Stimulated activated CD4-positive, alpha-beta T cell treated with anti-CD3 and anti-CD28 coated beads, Interleukin-1b, Interleukin-23, amount 100 ng/mL, for 24 hours (primary cell): Measurements from ENCODE around the gene RITA1.

Experiments
- DNase-seq, 4 experiments: peaks; one replicate each; pipeline ENCODE4 v3.0.0-alpha.2; 2020; ENCODE audit warnings: low read depth in 4 of 4, low spot score in 1 of 4

Gene RITA1

DNA sequence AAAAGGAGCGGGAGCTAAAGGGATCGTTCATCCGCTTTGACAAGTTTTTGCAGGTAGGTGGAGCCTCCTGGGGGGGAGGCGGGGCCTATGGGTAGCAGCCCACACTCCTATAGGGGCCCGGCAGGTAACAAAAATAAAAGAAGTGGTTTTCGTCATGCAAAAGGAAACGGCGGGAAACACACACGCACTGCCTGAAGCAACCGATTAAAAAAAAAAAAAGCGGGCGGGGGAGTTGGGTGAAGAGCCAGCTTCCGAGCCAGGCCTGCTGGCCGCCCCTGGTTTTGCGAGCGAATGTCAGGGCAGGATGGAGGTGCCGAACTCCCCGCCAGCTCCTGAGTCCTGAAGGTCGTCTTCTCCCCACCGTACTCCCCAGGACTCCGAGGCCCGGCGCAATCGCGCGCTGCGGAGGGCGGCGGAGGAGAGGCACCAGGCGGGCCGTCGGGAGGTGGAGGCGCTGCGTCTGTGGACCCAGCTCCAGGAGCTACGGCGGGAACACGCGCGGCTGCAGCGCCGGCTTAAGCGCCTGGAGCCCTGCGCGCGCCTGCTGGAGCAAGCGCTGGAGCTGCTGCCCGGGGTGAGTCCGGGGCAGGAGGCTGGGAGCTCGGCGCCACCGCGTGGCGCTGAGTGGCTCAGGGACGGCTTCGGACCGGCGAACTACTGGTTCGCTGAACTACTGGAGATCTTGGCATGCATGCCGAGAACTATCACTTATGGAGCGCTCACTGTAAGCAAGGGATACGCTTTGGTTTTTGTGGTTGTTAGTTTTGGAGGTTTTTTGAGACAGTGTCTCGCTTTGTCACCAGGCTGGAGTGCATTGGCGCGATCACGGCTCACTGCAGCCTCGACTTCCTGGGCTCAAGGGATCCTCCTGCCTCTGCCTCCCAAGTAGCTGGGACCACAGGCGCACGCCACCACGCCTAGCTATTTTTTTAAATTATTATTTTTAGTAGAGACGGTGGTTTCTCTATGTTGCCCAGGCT lies 32.4 kb upstream of the RITA1 start:
- peak in 2 of 4 experiments; percentile 33 to 49 for DNase-seq

DNA sequence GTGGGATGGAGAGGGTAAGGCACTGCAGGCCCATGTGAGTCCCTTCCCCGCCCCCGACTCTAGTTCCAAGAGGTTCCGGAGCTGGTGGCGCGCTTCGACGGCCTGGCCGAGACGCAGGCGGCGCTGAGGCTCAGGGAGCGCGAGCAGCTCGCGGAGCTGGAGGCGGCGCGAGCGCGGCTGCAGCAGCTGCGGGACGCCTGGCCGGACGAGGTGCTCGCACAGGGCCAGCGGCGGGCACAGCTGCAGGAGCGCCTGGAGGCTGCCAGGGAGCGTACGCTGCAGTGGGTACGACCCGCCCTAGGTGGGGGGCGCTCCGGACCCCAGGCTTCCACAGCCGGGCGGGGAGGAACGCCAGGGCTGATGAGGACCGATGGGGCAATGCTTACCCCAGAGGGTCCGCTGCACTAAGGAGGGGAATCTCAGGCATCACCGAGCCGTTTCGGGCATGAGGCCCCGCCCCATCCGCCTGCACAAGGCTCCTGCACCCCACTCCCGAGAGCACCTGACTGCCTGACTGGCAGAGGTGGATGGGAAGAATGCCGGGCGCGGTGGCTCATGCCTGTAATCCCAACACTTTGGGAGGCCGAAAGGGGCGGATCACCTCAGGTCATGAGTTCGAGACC lies 31.1 kb upstream of the RITA1 start:
- peak in 1 of 4 experiments; percentile 14 for DNase-seq

DNA sequence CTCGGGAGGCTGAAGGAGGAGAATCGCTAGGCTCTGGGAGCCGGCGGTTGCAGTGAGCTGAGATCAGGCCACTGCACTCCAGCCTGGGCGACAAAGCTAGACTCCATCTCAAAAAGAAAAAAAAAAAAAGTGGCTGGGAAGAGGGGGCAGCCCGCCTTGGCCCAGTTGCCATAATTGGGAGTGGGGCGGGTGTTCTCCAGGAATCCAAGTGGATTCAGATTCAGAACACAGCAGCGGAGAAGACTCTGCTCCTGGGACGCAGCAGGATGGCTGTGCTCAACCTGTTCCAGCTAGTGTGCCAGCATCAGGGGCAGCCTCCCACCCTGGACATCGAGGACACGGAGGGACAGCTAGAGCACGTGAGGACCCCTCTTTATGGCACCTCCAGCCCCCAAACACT lies 30.5 kb upstream of the RITA1 start:
- DNase-seq: no peak

DNA sequence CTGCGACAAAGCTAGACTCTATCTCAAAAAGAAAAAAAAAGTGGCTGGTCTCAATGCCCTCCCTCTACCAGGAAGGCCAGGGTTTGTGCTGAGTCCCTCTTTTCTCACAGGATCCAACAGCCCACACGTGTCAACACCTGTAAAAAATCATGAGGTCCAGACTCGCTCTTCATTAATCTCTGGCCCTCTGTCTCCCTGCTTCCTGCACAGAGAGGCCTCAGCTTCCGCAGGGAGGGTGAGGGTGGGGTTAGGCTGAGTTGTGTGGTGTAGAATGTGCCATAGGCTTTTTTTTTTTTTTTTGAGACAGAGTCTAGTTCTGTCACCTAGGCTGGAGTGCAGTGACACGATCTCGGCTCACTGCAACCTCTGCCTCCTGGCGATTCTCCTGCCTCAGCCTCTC lies 29.9 kb upstream of the RITA1 start:
- no peak for DNase-seq

DNA sequence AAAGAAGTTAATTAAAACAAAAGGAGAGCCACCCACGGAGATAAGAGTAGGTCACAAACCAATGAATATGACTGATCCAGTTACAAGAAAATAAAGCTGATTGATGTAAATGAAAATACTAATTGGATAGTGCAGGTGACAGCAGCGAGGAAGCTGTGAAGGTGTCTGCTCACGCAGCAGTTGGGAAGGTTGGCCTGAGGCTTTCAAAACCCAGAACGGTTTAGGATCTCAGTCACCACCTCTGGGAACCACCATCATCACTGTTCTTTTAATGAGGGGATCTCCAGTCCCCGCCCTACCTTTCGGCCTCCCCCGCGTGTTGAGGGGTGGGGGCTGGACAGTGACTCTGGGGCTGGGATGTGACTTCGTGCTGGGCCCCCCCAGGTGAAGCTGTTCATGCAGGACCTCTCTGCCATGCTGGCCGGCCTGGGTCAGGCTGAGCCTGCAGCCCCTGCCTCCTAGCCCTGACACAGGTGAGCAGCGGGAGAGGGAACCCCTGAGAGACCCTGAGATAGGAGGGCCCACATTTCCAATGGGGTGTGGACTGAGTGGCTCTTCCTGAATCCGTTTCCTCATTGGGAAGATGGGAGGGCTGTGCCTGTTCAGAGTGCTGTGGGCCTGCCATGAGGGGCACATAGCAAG lies 28.2 kb upstream of the RITA1 start:
- DNase-seq: no peak

DNA sequence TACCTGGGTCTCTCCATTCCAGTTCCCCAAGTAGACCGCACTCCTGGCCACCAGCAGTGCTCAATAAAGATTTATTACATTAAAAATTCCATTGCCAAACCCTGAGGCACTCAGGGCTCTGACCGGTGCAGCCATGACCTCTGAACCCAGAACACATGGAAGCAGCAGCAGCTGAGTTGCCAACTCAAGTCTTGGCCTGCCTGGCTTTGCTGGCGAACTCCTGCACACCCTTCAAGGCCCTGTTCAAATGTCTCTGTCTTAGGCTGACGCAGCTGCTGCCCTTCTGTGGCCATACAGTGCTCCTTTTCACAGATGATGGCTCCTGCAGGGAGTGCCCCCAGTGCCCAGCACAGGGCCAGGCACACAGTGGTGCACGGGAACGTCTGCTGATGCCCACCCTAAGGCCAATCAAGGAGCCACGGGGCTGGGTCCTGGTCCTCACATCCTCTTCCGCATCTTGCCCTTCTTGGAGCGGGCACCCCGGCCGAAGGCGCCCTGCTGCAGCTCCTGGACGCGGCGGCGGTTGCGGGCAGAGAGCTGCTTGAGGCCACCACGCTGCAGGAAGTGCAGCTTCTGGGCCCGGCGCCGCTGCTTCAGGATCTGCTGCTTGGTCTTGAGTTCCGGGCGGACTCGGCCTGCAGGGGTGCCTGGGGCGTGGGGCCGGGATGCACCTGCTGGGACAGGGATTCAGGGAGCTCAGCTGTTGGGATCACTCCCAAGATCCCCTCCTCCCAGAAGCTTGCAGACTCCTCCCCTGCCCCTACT lies 26.9 kb upstream of the RITA1 start:
- DNase-seq: no peak

DNA sequence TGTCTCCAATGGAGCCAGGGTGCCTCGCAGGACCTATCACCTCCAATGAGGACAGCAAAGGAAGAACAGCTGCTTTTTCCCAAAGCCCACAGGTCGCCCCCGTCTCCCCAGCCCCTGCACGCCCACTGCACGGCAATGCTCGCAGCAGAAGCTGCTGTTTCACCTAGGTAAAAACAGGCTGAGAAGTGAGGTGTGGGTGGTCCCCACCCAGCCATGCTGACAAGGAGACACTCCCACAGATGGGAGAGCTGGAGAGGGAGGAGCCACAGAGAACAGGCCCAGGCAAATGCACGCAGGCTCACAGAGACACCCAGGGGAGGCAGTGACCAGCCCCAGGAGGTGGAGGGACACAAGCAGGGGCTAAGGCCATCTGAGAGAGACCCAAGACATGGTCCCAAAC lies 25.6 kb upstream of the RITA1 start:
- no peak for DNase-seq

DNA sequence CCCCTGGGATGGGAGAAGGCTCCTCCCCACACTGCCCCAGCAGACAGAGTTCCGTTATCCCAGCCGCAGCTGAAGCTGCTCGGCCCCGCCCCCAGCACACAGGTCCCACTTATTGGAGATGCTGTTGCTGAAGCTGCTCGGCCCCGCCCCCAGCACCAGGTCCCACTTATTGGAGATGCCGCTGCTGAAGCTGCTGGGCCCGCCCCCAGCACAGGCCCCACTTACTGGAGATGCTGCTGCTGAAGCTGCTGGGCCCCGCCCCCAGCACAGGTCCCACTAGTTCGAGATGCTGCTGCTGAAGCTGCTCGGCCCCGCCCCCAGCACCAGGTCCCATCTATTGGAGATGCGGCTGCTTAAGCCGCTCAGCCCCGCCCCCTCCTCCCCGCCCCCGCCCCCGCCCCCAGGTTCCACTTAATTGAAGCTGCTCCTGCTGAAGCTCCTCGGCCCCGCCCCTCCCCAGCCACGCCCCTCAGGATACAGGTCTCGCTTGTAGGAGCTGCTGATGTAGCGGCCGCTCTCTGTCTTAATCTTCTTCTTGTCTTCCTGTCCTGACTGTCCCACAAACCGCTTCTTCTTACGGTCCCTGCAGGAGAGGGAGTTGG lies 24.0 kb upstream of the RITA1 start:
- DNase-seq: peak in 1 of 4 experiments; percentile 25

DNA sequence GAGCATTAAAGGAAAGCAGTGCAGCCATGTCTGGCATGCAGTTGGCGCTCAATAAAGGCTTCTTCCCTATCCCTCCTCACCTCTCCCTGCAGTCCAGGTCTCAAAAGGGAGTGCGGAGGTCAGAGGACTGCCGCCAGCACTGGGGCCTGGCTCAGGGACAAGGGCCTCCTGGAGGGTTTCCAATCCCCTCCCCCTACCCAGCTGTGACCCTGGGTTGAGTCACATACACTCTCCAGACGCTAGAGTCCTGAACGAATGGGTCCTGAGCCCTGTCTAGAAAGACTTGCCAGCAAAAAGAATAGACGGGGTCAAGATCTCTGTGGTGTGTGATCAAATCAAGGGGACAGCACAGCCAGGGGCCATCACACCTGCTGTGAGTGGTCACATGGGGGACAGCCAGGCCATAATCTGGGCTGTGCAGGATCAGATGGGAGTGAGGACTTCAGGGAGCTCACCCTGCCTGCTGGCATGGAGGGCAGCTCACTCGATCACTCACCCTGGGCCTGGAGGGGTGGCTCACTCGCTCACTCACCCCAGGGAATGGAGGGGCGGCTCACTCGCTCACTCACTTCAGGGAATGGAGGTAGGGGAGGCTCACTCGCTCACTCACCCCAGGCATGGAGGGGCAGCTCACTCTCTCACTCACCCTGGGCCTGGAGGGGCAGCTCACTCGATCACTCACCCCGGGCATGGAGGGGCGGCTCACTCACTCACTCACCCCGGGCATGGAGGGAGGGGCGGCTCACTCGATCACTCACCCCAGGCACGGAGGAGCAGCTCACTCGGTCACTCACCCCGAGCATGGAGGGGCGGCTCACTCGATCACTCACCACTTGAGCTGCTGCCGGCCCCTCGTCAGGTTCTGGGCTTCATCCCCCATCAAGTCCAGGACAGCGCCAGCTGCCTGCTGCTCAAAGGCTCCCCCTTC lies 23.2 kb upstream of the RITA1 start:
- no peak for DNase-seq

DNA sequence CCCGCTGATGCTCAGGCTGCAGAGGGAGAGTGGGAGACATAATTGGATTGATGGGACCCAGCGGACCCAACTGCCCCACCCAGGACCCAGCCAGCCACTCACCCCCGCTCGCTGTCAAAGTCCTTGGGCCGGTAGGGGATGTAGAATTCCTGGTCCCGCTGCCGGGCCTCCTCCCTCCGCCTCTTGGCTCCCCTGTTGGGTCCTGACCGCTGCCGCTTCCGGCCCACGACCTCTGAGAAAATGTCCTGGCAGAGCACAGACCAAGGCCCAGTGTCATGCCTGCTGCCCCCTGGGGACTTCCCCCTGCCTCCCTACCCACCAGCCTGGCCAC lies 22.5 kb upstream of the RITA1 start:
- DNase-seq: no peak

DNA sequence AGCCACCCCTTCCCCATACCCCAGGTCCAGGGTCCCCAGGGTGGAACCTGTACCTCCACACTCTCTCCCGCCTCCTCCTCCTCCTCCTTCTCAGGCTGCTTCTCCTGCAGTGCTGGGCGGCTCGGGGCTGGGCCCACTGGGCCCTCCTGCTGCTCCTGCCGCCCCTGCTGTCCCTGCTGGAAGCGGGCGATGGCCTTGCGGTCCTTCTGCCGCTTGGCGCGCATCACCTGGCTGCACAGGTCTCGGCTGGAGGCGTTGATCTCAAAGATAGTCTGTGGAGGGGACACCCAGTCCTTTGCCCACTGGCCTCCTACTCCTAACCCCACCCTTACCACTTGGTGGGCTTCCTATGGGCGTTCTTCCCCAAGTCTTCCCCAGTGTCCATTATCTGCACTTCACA lies 21.5 kb upstream of the RITA1 start:
- DNase-seq: no peak

DNA sequence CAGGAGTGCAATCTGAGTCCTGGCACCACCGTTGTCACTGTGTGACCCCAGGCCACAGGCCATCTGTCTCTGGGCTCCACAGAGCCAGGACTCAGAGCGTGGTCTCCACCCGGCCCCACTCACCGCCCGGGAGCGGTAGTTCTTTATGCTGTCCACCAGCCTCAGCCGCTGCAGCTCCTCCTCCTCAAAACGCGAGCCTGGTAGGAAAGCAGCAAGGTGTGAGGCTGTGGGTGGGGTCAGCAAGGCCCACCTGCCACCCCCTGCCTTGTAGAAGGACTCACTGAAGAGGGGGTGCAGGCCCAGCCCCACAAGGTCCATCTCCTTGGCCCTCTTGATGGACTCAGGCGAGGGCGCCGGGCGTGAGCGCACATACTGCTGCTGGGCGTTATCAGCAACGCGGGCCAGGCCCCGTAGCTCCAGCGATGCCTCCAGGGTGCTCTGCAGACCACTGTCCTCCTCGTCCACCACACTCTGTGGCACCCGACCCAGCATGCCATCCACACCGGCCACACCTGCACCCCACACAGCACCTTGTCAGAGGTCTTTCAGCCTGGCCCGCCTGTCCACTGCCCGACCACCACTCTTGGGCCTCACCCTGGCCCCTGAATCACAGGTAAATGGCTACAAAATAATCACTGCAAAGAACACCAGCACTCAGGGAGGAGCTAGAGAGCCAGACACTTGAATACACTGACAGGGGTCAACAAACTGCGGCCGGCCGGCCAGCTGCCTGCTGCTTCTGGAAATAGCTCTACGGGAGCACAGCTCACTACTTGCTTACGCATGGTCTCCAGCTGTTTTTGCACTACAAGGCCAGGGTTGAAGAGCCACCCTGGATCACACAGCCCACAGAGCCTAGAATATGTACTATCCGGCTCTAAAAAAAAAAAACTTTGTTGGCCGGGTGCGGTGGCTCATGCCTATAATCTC lies 19.7 kb upstream of the RITA1 start:
- DNase-seq: no peak

DNA sequence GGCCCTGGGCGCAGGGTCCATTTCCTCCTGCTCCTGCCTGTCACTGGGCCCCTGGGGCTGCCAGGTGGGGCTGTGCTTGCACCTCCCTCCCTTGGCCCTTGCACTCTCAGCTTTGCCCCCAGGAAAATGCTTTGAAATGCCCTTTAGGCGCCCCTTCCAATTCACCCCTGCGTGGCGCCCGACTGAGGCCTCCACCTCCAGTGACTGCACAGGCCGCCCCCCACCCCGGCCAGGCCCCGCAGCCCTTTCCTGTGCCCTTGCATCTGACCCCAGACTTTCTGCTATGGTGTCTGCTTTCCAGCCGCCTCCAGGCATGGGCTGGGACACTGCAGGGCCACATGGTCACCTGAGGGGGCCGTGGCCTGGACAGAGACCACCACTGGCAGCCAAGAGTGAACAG lies 17.7 kb upstream of the RITA1 start:
- no peak for DNase-seq

DNA sequence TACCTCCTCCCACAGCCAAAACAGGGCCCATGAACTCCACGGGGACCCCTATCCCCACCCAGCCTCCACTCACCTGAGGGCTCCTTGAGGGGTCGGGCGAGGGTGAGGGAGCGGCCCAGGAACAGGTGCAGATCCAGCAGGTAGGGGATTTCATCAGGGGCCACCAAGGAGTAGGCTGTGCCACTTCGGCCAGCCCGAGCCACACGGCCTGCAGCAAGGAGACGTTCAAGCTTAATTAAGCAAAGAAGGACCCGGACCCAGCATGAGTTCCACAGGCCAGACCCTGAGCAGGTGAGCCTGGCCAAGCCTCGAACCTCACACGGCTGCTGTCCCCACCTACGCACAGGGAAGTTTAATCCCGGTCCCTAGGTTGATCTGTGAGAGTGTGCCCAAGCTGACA lies 15.8 kb upstream of the RITA1 start:
- DNase-seq: no peak

DNA sequence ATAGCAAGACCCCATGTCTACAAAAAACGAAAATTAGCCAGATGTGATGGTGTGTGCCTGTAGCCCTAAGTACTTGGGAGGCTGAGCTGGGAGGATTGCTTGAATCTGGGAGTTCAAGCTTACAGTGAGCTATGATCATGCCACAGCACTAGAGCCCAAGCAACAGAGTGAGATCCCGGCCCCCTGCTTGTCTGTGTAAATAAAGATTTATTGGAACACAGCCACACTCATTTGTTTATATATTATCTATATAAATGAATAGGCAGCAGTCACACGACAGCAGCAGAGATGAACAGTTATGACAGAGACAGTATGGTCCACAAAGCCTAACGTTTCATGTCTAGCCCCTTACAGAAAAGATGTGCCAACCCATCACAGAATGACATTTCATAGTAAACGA lies 15.1 kb upstream of the RITA1 start:
- no peak for DNase-seq

DNA sequence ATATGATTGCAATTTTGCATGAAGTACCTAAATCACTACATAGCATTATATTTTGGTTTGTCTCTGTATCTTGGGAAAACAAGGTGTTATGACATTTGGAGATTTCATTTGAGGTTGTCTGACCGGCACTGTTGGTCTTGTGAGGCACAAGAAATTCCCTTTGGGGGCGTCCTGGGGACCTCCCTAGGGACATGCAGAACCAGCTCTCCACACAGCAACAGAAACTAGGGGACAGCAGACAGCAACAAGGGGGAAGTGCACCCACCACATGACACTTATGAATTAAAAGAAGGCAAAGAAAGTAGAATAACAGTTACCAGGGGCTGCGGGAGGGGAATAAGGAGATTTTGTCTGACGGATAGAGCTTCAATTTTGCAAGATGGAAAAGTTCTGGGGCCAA lies 14.6 kb upstream of the RITA1 start:
- no peak for DNase-seq

DNA sequence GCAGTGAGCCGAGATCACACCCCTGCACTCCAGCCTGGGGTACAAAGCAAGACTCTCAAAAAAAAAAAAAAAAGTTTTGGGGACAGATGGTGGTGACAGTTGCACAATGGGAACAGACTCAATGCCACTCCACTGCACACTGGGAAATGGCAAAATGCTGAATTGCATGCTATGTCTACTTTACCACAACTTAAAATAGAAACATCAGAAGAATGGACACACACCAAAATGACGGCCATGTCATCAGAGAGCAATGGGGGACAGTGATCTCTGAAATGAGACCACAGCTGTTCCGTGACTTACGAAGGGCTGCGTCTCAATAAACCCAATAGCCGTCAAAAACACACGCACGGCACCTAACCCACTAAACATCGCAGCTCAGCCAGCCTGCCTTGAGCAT lies 14.0 kb upstream of the RITA1 start:
- DNase-seq: no peak

DNA sequence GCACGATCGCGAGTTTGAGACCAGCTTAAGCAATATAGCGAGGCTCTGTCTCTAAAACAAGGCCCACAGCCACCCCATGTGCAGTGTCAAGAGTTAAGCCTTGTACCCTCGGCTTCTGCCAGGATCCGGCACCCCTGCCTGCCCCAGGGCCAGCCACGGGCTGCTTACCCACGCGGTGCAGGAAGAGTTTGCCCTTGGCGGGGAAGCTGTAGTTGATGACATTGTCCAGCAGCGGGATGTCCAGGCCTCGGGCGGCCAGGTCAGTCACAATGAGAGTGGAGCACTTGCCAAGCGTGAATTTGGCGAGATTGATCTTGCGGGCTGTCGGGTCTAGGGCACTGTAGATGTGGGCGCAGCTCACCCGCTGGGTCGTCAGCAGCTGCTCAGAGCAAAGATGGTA lies 13.3 kb upstream of the RITA1 start:
- no peak for DNase-seq
